HEK293T (cell line): ENCODE data around the gene DNAJC27.

Experiments
- ARNT ChIP-seq: fragments of 450-650 bp; IDR thresholded peaks from 2 replicates; pipeline ENCODE4 v1.6.1; 2017; ENCODE audit warnings: mild to moderate bottlenecking
- FOXA1 ChIP-seq: fragments of 450-650 bp; IDR thresholded peaks from 2 replicates; pipeline ENCODE4 v1.6.1; 2016; ENCODE audit warnings: mild to moderate bottlenecking
- NFRKB ChIP-seq: fragments of 450-650 bp; IDR thresholded peaks from 2 replicates; pipeline ENCODE4 v1.6.1; 2016; ENCODE audit warnings: mild to moderate bottlenecking, moderate library complexity
- SP1 ChIP-seq: fragments of 450-650 bp; IDR thresholded peaks from 2 replicates; pipeline ENCODE4 v1.6.1; 2017
- SUZ12 ChIP-seq: fragments of 450-650 bp; IDR thresholded peaks from 2 replicates; pipeline ENCODE4 v1.6.1; 2016; ENCODE audit warnings: mild to moderate bottlenecking
- TARDBP ChIP-seq: fragments of 450-650 bp; IDR thresholded peaks from 2 replicates; pipeline ENCODE4 v1.6.1; 2016

DNA sequence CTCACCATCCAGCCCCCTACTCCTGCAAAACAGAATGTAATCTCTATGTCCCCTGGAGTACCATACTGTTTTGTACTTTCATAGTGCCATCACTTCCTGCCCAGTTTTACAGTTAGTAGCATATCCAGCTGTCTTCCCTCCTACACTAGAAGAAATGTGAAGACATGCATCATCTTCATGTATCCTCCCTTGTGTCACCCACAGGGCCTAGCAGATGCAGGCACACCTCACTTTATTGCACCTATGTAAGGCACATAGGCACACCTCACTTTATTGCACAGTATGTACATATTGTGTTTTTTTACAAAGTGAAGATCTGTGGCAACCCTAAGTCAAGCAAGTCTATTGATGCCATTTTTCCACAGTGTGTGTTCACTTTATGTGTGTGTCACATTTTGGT is 12.0 kb downstream of the DNAJC27 start:
- TF ChIP-seq SUZ12 (no peak), SP1 (no peak), NFRKB (no peak), FOXA1 (no peak), ARNT (no peak), TARDBP (no peak)
